ENCODE results near the gene MAK. TPM values are rescaled to one million over a fixed set of nuclear protein-coding genes. Genes with fewer than 3 reads are reported as not detected.

The MAK gene
- total and polyA plus RNA-seq, 2 experiments from 2014 or later = 0.35 to 1.6 TPM

DNA sequence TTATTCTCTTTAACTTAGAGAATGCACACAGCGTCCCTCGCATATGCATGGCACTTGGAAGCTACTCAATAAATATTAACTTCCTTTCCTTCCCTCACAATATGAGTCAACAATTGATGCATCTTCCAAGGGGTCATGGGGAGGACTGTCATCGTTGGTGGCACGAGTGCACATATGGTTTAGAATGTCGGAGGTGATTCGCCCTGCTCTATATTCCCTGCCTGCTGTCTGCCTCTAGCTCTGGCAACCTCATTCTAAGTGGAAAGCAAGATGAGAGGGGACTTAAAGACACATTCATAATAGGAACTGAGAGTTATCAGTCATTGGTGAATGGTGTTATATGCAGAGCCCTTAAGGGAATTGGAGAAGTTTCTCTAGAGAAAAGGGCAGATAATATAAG is 44.6 kb downstream of the MAK start:
- Histone ChIP-seq H3K36me3 (ENCODE audit: insufficient read depth) (no peaks in the 10 kb centered on the region), H3K4me3 (no peak overlapping the region), H3K9me2 (ENCODE audit: insufficient read depth) (no peaks in the 10 kb centered on the region), H3K27ac (ENCODE audit: low read depth) (no peak overlapping the region), H3K27me3 (ENCODE audit: insufficient read depth) (no peaks in the 10 kb centered on the region), H4K20me1 (replicated peaks; ENCODE audit: insufficient read depth) (peaks cover 3% of the 10 kb centered on the region), H2AFZ (no peak overlapping the region), H3K4me1 (ENCODE audit: insufficient read depth) (no peaks in the 10 kb centered on the region), H3K79me2 (replicated peaks; ENCODE audit: insufficient read depth) (no peaks in the 10 kb centered on the region), H3K4me2 (no peak overlapping the region), H3F3A (replicated peaks; ENCODE audit: low read depth) (no peaks in the 10 kb centered on the region; the same call in 1 of the 2 replicates)
- Mint-ChIP-seq H3K36me3 (ENCODE audit: low read depth) (no peaks in the 10 kb centered on the region), H3K9me3 (no peaks in the 10 kb centered on the region), H3K4me1 (no peaks in the 10 kb centered on the region), H3K27me3 (ENCODE audit: insufficient read depth, low read depth, poor library complexity) (no peaks in the 10 kb centered on the region), H3K4me3 (no peak overlapping the region), H3K27ac (no peak overlapping the region)
- TF ChIP-seq, protein P1, sequence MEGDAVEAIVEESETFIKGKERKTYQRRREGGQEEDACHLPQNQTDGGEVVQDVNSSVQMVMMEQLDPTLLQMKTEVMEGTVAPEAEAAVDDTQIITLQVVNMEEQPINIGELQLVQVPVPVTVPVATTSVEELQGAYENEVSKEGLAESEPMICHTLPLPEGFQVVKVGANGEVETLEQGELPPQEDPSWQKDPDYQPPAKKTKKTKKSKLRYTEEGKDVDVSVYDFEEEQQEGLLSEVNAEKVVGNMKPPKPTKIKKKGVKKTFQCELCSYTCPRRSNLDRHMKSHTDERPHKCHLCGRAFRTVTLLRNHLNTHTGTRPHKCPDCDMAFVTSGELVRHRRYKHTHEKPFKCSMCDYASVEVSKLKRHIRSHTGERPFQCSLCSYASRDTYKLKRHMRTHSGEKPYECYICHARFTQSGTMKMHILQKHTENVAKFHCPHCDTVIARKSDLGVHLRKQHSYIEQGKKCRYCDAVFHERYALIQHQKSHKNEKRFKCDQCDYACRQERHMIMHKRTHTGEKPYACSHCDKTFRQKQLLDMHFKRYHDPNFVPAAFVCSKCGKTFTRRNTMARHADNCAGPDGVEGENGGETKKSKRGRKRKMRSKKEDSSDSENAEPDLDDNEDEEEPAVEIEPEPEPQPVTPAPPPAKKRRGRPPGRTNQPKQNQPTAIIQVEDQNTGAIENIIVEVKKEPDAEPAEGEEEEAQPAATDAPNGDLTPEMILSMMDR (conservative IDR thresholded peaks at IDR 0.05; ENCODE audit: low read depth in 2 of 2) = no peak
- TF ChIP-seq EZH2phosphoT487 (IDR thresholded peaks at IDR 0.05; ENCODE audit: unreplicated experiment) (no peak), NANOG (IDR thresholded peaks at IDR 0.05; ENCODE audit: borderline replicate concordance) (no peak), EZH2 (IDR thresholded peaks at IDR 0.05; ENCODE audit: low read depth, unreplicated experiment) (no peak), ZNF114 (CRISPR knock-in tag; IDR thresholded peaks at IDR 0.05) (no peak), CREB1 (CRISPR knock-in tag; IDR thresholded peaks at IDR 0.05; ENCODE audit: low read depth) (no peak), STAT1 (IDR thresholded peaks at IDR 0.05; ENCODE audit: unreplicated experiment) (no peak), ZNF331 (CRISPR knock-in tag; IDR thresholded peaks at IDR 0.05; ENCODE audit: low read depth) (no peak), POLR2AphosphoS5 (IDR thresholded peaks at IDR 0.05; ENCODE audit: low read depth) (no peak), JUNB (IDR thresholded peaks at IDR 0.05; ENCODE audit: unreplicated experiment) (no peak)
- TF ChIP-seq, protein P2, sequence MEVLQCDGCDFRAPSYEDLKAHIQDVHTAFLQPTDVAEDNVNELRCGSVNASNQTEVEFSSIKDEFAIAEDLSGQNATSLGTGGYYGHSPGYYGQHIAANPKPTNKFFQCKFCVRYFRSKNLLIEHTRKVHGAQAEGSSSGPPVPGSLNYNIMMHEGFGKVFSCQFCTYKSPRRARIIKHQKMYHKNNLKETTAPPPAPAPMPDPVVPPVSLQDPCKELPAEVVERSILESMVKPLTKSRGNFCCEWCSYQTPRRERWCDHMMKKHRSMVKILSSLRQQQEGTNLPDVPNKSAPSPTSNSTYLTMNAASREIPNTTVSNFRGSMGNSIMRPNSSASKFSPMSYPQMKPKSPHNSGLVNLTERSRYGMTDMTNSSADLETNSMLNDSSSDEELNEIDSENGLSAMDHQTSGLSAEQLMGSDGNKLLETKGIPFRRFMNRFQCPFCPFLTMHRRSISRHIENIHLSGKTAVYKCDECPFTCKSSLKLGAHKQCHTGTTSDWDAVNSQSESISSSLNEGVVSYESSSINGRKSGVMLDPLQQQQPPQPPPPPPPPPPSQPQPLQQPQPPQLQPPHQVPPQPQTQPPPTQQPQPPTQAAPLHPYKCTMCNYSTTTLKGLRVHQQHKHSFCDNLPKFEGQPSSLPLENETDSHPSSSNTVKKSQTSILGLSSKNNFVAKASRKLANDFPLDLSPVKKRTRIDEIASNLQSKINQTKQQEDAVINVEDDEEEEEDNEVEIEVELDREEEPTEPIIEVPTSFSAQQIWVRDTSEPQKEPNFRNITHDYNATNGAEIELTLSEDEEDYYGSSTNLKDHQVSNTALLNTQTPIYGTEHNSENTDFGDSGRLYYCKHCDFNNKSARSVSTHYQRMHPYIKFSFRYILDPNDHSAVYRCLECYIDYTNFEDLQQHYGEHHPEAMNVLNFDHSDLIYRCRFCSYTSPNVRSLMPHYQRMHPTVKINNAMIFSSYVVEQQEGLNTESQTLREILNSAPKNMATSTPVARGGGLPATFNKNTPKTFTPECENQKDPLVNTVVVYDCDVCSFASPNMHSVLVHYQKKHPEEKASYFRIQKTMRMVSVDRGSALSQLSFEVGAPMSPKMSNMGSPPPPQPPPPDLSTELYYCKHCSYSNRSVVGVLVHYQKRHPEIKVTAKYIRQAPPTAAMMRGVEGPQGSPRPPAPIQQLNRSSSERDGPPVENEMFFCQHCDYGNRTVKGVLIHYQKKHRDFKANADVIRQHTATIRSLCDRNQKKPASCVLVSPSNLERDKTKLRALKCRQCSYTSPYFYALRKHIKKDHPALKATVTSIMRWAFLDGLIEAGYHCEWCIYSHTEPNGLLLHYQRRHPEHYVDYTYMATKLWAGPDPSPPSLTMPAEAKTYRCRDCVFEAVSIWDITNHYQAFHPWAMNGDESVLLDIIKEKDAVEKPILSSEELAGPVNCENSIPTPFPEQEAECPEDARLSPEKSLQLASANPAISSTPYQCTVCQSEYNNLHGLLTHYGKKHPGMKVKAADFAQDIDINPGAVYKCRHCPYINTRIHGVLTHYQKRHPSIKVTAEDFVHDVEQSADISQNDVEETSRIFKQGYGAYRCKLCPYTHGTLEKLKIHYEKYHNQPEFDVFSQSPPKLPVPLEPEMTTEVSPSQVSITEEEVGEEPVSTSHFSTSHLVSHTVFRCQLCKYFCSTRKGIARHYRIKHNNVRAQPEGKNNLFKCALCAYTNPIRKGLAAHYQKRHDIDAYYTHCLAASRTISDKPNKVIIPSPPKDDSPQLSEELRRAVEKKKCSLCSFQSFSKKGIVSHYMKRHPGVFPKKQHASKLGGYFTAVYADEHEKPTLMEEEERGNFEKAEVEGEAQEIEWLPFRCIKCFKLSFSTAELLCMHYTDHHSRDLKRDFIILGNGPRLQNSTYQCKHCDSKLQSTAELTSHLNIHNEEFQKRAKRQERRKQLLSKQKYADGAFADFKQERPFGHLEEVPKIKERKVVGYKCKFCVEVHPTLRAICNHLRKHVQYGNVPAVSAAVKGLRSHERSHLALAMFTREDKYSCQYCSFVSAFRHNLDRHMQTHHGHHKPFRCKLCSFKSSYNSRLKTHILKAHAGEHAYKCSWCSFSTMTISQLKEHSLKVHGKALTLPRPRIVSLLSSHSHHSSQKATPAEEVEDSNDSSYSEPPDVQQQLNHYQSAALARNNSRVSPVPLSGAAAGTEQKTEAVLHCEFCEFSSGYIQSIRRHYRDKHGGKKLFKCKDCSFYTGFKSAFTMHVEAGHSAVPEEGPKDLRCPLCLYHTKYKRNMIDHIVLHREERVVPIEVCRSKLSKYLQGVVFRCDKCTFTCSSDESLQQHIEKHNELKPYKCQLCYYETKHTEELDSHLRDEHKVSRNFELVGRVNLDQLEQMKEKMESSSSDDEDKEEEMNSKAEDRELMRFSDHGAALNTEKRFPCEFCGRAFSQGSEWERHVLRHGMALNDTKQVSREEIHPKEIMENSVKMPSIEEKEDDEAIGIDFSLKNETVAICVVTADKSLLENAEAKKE (CRISPR knock-in tag; IDR thresholded peaks at IDR 0.05) = no peak
- TF ChIP-seq, protein P3, sequence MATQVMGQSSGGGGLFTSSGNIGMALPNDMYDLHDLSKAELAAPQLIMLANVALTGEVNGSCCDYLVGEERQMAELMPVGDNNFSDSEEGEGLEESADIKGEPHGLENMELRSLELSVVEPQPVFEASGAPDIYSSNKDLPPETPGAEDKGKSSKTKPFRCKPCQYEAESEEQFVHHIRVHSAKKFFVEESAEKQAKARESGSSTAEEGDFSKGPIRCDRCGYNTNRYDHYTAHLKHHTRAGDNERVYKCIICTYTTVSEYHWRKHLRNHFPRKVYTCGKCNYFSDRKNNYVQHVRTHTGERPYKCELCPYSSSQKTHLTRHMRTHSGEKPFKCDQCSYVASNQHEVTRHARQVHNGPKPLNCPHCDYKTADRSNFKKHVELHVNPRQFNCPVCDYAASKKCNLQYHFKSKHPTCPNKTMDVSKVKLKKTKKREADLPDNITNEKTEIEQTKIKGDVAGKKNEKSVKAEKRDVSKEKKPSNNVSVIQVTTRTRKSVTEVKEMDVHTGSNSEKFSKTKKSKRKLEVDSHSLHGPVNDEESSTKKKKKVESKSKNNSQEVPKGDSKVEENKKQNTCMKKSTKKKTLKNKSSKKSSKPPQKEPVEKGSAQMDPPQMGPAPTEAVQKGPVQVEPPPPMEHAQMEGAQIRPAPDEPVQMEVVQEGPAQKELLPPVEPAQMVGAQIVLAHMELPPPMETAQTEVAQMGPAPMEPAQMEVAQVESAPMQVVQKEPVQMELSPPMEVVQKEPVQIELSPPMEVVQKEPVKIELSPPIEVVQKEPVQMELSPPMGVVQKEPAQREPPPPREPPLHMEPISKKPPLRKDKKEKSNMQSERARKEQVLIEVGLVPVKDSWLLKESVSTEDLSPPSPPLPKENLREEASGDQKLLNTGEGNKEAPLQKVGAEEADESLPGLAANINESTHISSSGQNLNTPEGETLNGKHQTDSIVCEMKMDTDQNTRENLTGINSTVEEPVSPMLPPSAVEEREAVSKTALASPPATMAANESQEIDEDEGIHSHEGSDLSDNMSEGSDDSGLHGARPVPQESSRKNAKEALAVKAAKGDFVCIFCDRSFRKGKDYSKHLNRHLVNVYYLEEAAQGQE (IDR thresholded peaks at IDR 0.05; ENCODE audit: unreplicated experiment) = no peak
- TF ChIP-seq, protein P4, sequence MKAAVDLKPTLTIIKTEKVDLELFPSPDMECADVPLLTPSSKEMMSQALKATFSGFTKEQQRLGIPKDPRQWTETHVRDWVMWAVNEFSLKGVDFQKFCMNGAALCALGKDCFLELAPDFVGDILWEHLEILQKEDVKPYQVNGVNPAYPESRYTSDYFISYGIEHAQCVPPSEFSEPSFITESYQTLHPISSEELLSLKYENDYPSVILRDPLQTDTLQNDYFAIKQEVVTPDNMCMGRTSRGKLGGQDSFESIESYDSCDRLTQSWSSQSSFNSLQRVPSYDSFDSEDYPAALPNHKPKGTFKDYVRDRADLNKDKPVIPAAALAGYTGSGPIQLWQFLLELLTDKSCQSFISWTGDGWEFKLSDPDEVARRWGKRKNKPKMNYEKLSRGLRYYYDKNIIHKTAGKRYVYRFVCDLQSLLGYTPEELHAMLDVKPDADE (IDR thresholded peaks at IDR 0.05) = no peak
- ATAC-seq (no peak), DNase-seq (ENCODE audit: low spot score) (no peak)
